Upper lobe of right lung (tissue), 1 donor: ENCODE data around the gene AP1B1. TPM values are rescaled to one million over a fixed set of nuclear protein-coding genes. Genes with fewer than 3 reads are reported as not detected.

Experiments
- ATAC-seq: fragments of 200-7000 bp; cut with Tn5 transposase; one replicate; pipeline ENCODE4 v1.9.1; 2020; ENCODE audit warnings: mild to moderate bottlenecking, moderate library complexity
- DNase-seq: peaks from one replicate; pipeline ENCODE4 v3.0.0-alpha.2; 2020
- H3K27ac ChIP-seq: fragments of 200-600 bp; one replicate; pipeline ENCODE4 v1.8.0; 2022
- H3K27me3 ChIP-seq: fragments of 200-600 bp; one replicate; pipeline ENCODE4 v1.8.0; 2022; ENCODE audit warnings: mild to moderate bottlenecking
- H3K36me3 ChIP-seq: fragments of 200-600 bp; one replicate; pipeline ENCODE4 v1.8.0; 2022
- H3K4me1 ChIP-seq: fragments of 200-600 bp; one replicate; pipeline ENCODE4 v1.8.0; 2022
- H3K4me3 ChIP-seq: fragments of 200-600 bp; one replicate; pipeline ENCODE4 v1.8.0; 2022; ENCODE audit warnings: mild to moderate bottlenecking
- H3K9me3 ChIP-seq: fragments of 200-600 bp; one replicate; pipeline ENCODE4 v1.8.0; 2022
- CTCF ChIP-seq: fragments of 200-600 bp; IDR thresholded peaks from one replicate; pipeline ENCODE4 v1.8.0; 2022; ENCODE audit warnings: antibody characterized with exemption
- intact Hi-C: fragments of 100-400 bp; cut with DNase I; formaldehyde crosslinking; loops from one replicate; pipeline ENCODE4 v1.11.0; 2022
- total RNA-seq: library from RNA; stranded (reverse); fragmentation: NEBNext Ultra II Directional; extraction: Animal tissue kit (Norgen Biotek cat#: 25700); gene quantifications from one replicate; pipeline ENCODE4 v1.2.1, GENCODE V29; 2021
- donor health status: DM: no; HTN: yes; CAD: no; lungs with severe emphysema.

AP1B1 gene
- total RNA-seq, 1 donor from 2014 or later, result 62.4 TPM

GRCh38 chr22:29336751-29337490 is 51.4 kb downstream of the AP1B1 start:
- no peak for TF ChIP-seq CTCF
- Histone ChIP-seq H3K4me3 (no peak overlapping the region), H3K27me3 (no peaks in the 10 kb centered on the region), H3K36me3 (peaks cover 97% of the 10 kb centered on the region), H3K4me1 (no peaks in the 10 kb centered on the region), H3K27ac (no peak overlapping the region), H3K9me3 (no peaks in the 10 kb centered on the region)
- DNase-seq, result no peak
- peak; percentile 68 for ATAC-seq
- intact Hi-C loops, result no loop called here

- no peaks in the 10 kb centered on the region for H3K4me1 ChIP-seq
- no peak for DNase-seq
- ATAC-seq, result no peak
- H3K27ac ChIP-seq, result no peak overlapping the region
- intact Hi-C loops, result no loop called here
- peaks cover 95% of the 10 kb centered on the region for H3K36me3 ChIP-seq
- no peak overlapping the region for H3K4me3 ChIP-seq
- no peaks in the 10 kb centered on the region for H3K27me3 ChIP-seq
- TF ChIP-seq CTCF, result no peak
- no peaks in the 10 kb centered on the region for H3K9me3 ChIP-seq
Measured at GRCh38 chr22:29335656-29336055, 52.7 kb downstream of the AP1B1 start.

- H3K27me3 ChIP-seq, result no peaks in the 10 kb centered on the region
- ATAC-seq (no peak), DNase-seq (no peak)
- peaks cover 95% of the 10 kb centered on the region for H3K36me3 ChIP-seq
- H3K9me3 ChIP-seq, result no peaks in the 10 kb centered on the region
- no peak overlapping the region for H3K4me3 ChIP-seq
- no peaks in the 10 kb centered on the region for H3K4me1 ChIP-seq
- no peak overlapping the region for H3K27ac ChIP-seq
- TF ChIP-seq CTCF, result no peak
- intact Hi-C loops, result no loop called here
Measured at GRCh38 chr22:29334696-29335344, 53.5 kb downstream of the AP1B1 start.

- Histone ChIP-seq H3K36me3 (peaks cover 94% of the 10 kb centered on the region), H3K9me3 (no peaks in the 10 kb centered on the region), H3K4me3 (no peak overlapping the region), H3K27ac (no peak overlapping the region), H3K27me3 (no peaks in the 10 kb centered on the region), H3K4me1 (no peaks in the 10 kb centered on the region)
- no peak for TF ChIP-seq CTCF
- intact Hi-C loops, result no loop called here
- ATAC-seq (no peak), DNase-seq (no peak)
Measured at GRCh38 chr22:29334148-29334547, 54.2 kb downstream of the AP1B1 start.

- no peak for ATAC-seq
- TF ChIP-seq CTCF, result no peak
- H3K4me1 ChIP-seq, result no peaks in the 10 kb centered on the region
- H3K9me3 ChIP-seq, result no peaks in the 10 kb centered on the region
- no peaks in the 10 kb centered on the region for H3K27me3 ChIP-seq
- DNase-seq, result no peak
- intact Hi-C loops, result no loop called here
- peaks cover 93% of the 10 kb centered on the region for H3K36me3 ChIP-seq
- H3K27ac ChIP-seq, result no peak overlapping the region
- no peak overlapping the region for H3K4me3 ChIP-seq
Measured at GRCh38 chr22:29332886-29333496, 55.4 kb downstream of the AP1B1 start.
